Lung (tissue), 12 donors: ENCODE data around the gene FBLN1. TPM values are rescaled to one million over a fixed set of nuclear protein-coding genes. Genes with fewer than 3 reads are reported as not detected.

Experiments used
- ATAC-seq: fragments of 200-7000 bp; cut with Tn5 transposase; one replicate; pipeline ENCODE4 v1.9.1; 2020; ENCODE audit warnings: moderate number of reproducible peaks; ENCODE audit not compliant: insufficient read depth, low FRiP score
- DNase-seq, 3 donors: peaks; one replicate each; pipeline ENCODE4 v3.0.0-alpha.2; 2013 to 2017
- H3K27ac ChIP-seq, 2 donors: one replicate each; pipeline ENCODE4 v1.5.1; 2013; ENCODE audit warnings: mild to moderate bottlenecking in 2 of 2, moderate library complexity in 2 of 2, control low read depth in 1 of 2, inconsistent platforms in 1 of 2, low read depth in 1 of 2, low read length in 1 of 2
- H3K27me3 ChIP-seq, 3 donors: one replicate each; pipeline ENCODE4 v1.5.1; 2013; ENCODE audit warnings: low read length in 2 of 3; ENCODE audit not compliant: control insufficient read depth in 3 of 3, insufficient read depth in 3 of 3
- H3K36me3 ChIP-seq, 4 donors: one replicate each; pipeline ENCODE4 v1.5.1; 2013; ENCODE audit warnings: low read length in 4 of 4, mild to moderate bottlenecking in 1 of 4, moderate library complexity in 1 of 4; ENCODE audit not compliant: control insufficient read depth in 4 of 4, insufficient read depth in 4 of 4
- H3K4me1 ChIP-seq, 5 donors: one replicate each; pipeline ENCODE4 v1.5.1; 2013; ENCODE audit warnings: low read length in 5 of 5, mild to moderate bottlenecking in 2 of 5, moderate library complexity in 1 of 5; ENCODE audit not compliant: control insufficient read depth in 5 of 5, insufficient read depth in 5 of 5
- H3K4me3 ChIP-seq: one replicate; pipeline ENCODE4 v1.5.1; 2013; ENCODE audit warnings: mild to moderate bottlenecking, control low read depth, moderate library complexity
- H3K9ac ChIP-seq, 2 donors: one replicate each; pipeline ENCODE4 v1.5.1; 2013; ENCODE audit warnings: low read length in 2 of 2, control low read depth in 1 of 2; ENCODE audit not compliant: insufficient read depth in 1 of 2
- H3K9me3 ChIP-seq, 4 donors: one replicate each; pipeline ENCODE4 v1.5.1; 2013; ENCODE audit warnings: low read length in 3 of 4, mild to moderate bottlenecking in 1 of 4, moderate library complexity in 1 of 4; ENCODE audit not compliant: control insufficient read depth in 4 of 4, insufficient read depth in 3 of 4
- WGBS, 2 donors: extraction: QIAGEN DNeasy Blood & Tissue Kit; methylation state at CpG; one replicate each; pipeline ENCODE4 v1.1.7; 2013; 5-methylcytosine and 5-hydroxymethylcytosine counted together
- polyA plus RNA-seq, 2 donors: library from polyadenylated mRNA; stranded (reverse); fragments of 200-250 nt; gene quantifications; one replicate each; pipeline ENCODE4 v1.2.1, GENCODE V29; 2013
- total RNA-seq, 2 donors: library from RNA; depleted of rRNA in 1 of 2; stranded (reverse); fragments of >200 nt in 1 of 2; gene quantifications; one replicate each; pipeline ENCODE4 v1.2.1, GENCODE V29; 2014 to 2021
- TF ChIP-seq, protein P1 (sequence below): IDR thresholded peaks from 2 replicates; pipeline ENCODE4 v1.5.1; 2012; ENCODE audit warnings: mild to moderate bottlenecking; ENCODE audit errors: control extremely low read depth, extremely low read depth
- donor health status: control.
- donor health status: control.
- donor health status: Bipolar disorder and iron deficiency.
- donor health status: healthy.
- donor health status: DM: yes; HTN: yes; CAD: no.

Gene FBLN1
- total and polyA plus RNA-seq, 4 donors = 82.7 to 357 (median 233) TPM

DNA sequence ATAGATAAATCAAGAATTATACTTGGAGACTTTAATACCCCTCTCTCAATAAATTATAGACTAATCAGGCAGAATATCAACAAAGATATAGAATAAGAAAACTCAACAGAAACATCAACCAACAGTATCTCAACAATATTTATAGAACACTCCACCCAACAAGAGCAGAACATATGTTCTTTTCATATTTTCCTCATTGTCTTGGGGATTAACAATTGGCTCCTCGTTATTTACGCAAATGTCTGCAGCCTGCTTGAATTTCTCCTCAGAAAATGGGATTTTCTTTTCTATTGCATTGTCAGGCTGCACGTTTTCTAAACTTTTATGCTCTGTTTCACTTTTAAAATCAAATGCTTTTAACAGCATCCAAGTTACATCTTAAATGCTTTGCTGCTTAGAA is 37.0 kb upstream of the FBLN1 start:
- Histone ChIP-seq H3K4me1 (peaks cover 0 to 29% (median 9%) of the 10 kb centered on the region in 5 donors), H3K4me3 (no peak overlapping the region), H3K27ac (no peak overlapping the region), H3K36me3 (no peaks in the 10 kb centered on the region), H3K9me3 (peaks cover 0 to 2% (median 0%) of the 10 kb centered on the region in 4 donors), H3K9ac (no peak overlapping the region), H3K27me3 (no peaks in the 10 kb centered on the region)
- WGBS, 2 donors = 83 to 84% methylated on average over 3 of the region's 3 CpGs
- ATAC-seq = no peak
- DNase-seq = no peak
- TF ChIP-seq, protein P1, sequence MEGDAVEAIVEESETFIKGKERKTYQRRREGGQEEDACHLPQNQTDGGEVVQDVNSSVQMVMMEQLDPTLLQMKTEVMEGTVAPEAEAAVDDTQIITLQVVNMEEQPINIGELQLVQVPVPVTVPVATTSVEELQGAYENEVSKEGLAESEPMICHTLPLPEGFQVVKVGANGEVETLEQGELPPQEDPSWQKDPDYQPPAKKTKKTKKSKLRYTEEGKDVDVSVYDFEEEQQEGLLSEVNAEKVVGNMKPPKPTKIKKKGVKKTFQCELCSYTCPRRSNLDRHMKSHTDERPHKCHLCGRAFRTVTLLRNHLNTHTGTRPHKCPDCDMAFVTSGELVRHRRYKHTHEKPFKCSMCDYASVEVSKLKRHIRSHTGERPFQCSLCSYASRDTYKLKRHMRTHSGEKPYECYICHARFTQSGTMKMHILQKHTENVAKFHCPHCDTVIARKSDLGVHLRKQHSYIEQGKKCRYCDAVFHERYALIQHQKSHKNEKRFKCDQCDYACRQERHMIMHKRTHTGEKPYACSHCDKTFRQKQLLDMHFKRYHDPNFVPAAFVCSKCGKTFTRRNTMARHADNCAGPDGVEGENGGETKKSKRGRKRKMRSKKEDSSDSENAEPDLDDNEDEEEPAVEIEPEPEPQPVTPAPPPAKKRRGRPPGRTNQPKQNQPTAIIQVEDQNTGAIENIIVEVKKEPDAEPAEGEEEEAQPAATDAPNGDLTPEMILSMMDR = no peak

DNA sequence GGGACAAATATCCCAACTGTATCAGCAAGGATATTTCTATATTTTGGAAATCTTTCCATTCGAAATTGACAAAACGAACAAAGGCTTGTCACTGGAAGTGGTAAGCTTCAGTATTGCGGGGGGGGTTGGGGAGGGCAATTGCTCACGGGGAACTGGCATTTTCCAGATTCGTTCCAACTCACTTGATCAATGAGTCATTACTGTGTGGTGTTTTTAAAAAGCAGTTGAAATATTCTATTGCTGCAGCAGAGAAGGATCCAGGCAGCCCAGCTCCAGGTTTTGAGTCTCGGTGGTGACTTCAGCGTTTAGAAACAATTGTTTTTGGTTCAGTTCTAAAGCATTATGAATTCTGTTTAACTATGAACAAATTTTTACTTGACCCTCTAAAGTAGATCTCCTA is 33.8 kb upstream of the FBLN1 start:
- Histone ChIP-seq H3K9ac (no peak overlapping the region), H3K9me3 (peaks cover 0 to 2% (median 0%) of the 10 kb centered on the region in 4 donors), H3K4me1 (peaks cover 0 to 21% (median 10%) of the 10 kb centered on the region in 5 donors), H3K36me3 (no peaks in the 10 kb centered on the region), H3K4me3 (no peak overlapping the region), H3K27me3 (no peaks in the 10 kb centered on the region), H3K27ac (no peak overlapping the region)
- TF ChIP-seq, protein P1 = no peak
- ATAC-seq (no peak), DNase-seq (no peak)
- WGBS, 2 donors = 74 to 79% methylated on average over 7 of the region's 7 CpGs

DNA sequence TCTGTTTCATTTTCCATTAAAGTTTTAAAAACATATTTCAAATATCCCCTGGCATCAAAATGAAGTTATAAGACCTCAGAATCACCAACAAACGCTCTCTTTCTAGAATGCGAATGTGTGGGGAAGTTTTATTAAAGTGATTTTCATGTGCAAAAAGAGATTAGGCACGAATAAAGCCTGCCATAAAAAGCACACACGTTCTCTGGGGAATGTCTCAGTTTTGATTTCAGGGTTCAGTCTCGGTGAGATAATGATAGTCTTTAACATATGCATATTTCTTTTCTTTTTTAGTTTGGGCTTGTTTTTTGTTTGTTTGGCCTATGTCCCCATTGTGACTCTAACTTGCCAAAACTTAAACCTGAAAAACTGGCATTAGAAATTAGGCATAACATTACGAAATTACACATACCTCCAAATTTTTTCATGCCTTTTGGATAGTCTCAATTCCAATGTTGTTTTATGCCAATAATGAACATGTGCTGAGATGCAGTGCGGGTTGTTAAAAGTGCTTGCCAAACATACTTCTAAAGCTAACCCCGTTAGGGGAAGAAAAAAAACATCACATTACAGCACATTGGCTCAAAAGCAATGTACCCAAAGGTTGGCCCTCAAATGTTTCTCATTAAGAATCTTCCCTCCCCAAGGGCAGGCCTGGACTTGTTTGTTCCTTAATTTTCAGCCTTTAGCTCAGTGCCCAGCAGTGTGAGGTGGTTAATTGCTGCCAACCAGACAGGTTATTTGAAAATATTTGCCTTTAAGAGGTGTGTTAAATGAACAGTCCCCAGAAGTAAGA is 33.2 kb upstream of the FBLN1 start:
- no peak overlapping the region for H3K27ac ChIP-seq
- no peak for ATAC-seq
- TF ChIP-seq, protein P1 = no peak
- DNase-seq = peak in 2 of 3 donors; percentile 50 to 70
- peaks cover 0 to 2% (median 0%) of the 10 kb centered on the region in 4 donors for H3K9me3 ChIP-seq
- H3K4me3 ChIP-seq = no peak overlapping the region
- H3K9ac ChIP-seq = no peak overlapping the region
- no peaks in the 10 kb centered on the region for H3K27me3 ChIP-seq
- no peaks in the 10 kb centered on the region for H3K36me3 ChIP-seq
- peaks cover 0 to 25% (median 12%) of the 10 kb centered on the region in 5 donors for H3K4me1 ChIP-seq
- WGBS, 2 donors = 61 to 80% methylated on average over 8 of the region's 8 CpGs
